Transverse colon (tissue), 3 donors: Measurements from ENCODE around the gene LINC00237.

Source experiments
- CTCF ChIP-seq, 5 experiments: fragments of 200-600 bp in 3 of 5; fragments of 450-650 bp in 2 of 5; sonication (generic) in 3 of 5; IDR thresholded peaks; 1 replicate in 2 of 5; 2 replicates in 3 of 5; pipeline ENCODE4 v1.5.1; 2016 to 2017; ENCODE audit warnings: antibody characterized with exemption in 5 of 5, inconsistent platforms in 3 of 5, mild to moderate bottlenecking in 2 of 5, moderate library complexity in 1 of 5
- EP300 ChIP-seq: sonication (generic); formaldehyde crosslinking; IDR thresholded peaks from one replicate; pipeline ENCODE4 v1.6.1; 2017; ENCODE audit warnings: antibody characterized with exemption, low read depth
- POLR2A ChIP-seq: fragments of 450-650 bp; IDR thresholded peaks from one replicate; pipeline ENCODE4 v1.6.1; 2016; ENCODE audit warnings: antibody characterized with exemption, mild to moderate bottlenecking, moderate library complexity

- TF ChIP-seq CTCF (IDR thresholded peaks at IDR 0.05) (no peak), EP300 (no peak), POLR2A (no peak)
These were observed 27.2 kb upstream of the LINC00237 start for GRCh38 chr20:21133404-21133803.
